ENCODE measurements around the gene MMD2.

MMD2 gene

DNA sequence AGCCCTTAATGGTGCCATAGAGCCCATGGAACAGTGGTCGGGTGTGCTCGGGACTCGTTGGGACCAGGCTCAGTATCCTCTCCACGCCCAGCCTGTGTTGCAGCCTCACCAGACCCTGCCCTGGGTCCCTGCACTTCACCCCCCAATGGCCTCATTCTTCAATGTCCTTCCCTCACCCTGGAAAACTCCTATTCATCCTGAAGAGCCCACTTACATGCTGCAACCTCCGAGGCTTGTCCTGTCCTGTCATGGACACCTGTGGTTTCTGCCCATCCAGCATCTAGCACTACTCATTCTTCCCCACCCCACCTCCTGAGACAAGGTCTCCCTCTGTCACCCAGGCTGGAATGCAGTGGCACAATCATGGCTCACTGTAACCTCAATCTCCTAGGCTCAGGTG, 7.7 kb downstream of the MMD2 start:
- H3K4me1 ChIP-seq (ENCODE audit: control insufficient read depth, insufficient read depth, low read length) = no peaks in the 10 kb centered on the region
- no peak overlapping the region for H3K4me3 ChIP-seq (ENCODE audit: low read length)
- H3K27me3 ChIP-seq (ENCODE audit: control insufficient read depth, insufficient read depth, low read length) = peaks cover 6% of the 10 kb centered on the region
- no peaks in the 10 kb centered on the region for H3K36me3 ChIP-seq (ENCODE audit: control insufficient read depth, insufficient read depth, low read length)
- H3K9ac ChIP-seq (ENCODE audit: low read length) = no peak overlapping the region
- H3K9me3 ChIP-seq (ENCODE audit: control insufficient read depth, low read length) = no peaks in the 10 kb centered on the region

DNA sequence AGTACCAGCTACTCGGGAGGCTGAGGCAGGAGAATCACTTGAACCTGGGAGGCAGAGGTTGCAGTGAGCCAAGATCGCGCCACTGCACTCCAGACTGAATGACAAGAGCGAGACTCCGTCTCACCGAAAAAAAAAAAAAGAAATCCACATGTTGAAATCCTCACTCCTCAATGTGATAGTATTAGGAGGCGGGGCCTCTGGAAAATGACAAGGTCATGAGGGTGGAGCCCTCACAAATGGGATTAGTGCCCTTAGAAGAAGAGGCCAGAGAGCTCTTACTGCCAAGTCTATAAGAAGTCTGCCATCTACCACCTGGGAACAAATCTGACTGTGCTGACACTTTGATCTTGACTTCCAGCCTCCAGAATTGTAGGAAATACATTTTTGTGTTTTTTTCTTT, 10.6 kb downstream of the MMD2 start:
- H3K4me1 ChIP-seq (ENCODE audit: control insufficient read depth, insufficient read depth, low read length) = no peaks in the 10 kb centered on the region
- no peaks in the 10 kb centered on the region for H3K36me3 ChIP-seq (ENCODE audit: control insufficient read depth, insufficient read depth, low read length)
- no peaks in the 10 kb centered on the region for H3K9me3 ChIP-seq (ENCODE audit: control insufficient read depth, low read length)
- no peak overlapping the region for H3K4me3 ChIP-seq (ENCODE audit: low read length)
- H3K9ac ChIP-seq (ENCODE audit: low read length) = no peak overlapping the region
- H3K27me3 ChIP-seq (ENCODE audit: control insufficient read depth, insufficient read depth, low read length) = peaks cover 6% of the 10 kb centered on the region

- no peak overlapping the region for H3K9ac ChIP-seq (ENCODE audit: low read length)
- no peaks in the 10 kb centered on the region for H3K9me3 ChIP-seq (ENCODE audit: control insufficient read depth, low read length)
- H3K36me3 ChIP-seq (ENCODE audit: control insufficient read depth, insufficient read depth, low read length) = no peaks in the 10 kb centered on the region
- H3K4me3 ChIP-seq (ENCODE audit: low read length) = no peak overlapping the region
- H3K4me1 ChIP-seq (ENCODE audit: control insufficient read depth, insufficient read depth, low read length) = no peaks in the 10 kb centered on the region
- no peaks in the 10 kb centered on the region for H3K27me3 ChIP-seq (ENCODE audit: control insufficient read depth, insufficient read depth, low read length)
Measured at GRCh38 chr7:4945949-4946348, 13.0 kb downstream of the MMD2 start.

DNA sequence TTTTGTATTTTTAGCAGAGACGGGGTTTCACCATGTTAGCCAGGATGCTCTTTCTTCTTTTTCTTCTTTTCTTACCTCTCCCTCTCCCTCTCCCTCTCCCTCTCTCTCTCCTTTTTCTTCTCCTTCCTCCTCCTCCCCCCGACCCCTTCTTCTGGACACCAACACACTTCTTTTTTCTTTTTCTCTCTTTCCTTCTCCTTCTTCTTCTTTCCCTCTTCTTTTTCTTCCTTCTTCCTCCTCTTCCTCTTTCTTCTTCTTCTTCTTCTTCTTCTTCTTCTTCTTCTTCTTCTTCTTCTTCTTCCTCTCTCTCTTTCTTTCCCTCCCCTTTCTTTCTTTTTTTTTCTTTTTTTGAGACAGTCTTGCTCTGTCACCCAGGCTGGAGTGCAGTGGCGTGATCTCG, 14.0 kb downstream of the MMD2 start:
- no peaks in the 10 kb centered on the region for H3K9me3 ChIP-seq (ENCODE audit: control insufficient read depth, low read length)
- no peaks in the 10 kb centered on the region for H3K27me3 ChIP-seq (ENCODE audit: control insufficient read depth, insufficient read depth, low read length)
- no peaks in the 10 kb centered on the region for H3K4me1 ChIP-seq (ENCODE audit: control insufficient read depth, insufficient read depth, low read length)
- no peaks in the 10 kb centered on the region for H3K36me3 ChIP-seq (ENCODE audit: control insufficient read depth, insufficient read depth, low read length)
- no peak overlapping the region for H3K9ac ChIP-seq (ENCODE audit: low read length)
- no peak overlapping the region for H3K4me3 ChIP-seq (ENCODE audit: low read length)

- H3K4me1 ChIP-seq (ENCODE audit: control insufficient read depth, insufficient read depth, low read length) = no peaks in the 10 kb centered on the region
- no peaks in the 10 kb centered on the region for H3K36me3 ChIP-seq (ENCODE audit: control insufficient read depth, insufficient read depth, low read length)
- no peaks in the 10 kb centered on the region for H3K27me3 ChIP-seq (ENCODE audit: control insufficient read depth, insufficient read depth, low read length)
- no peak overlapping the region for H3K4me3 ChIP-seq (ENCODE audit: low read length)
- no peaks in the 10 kb centered on the region for H3K9me3 ChIP-seq (ENCODE audit: control insufficient read depth, low read length)
- no peak overlapping the region for H3K9ac ChIP-seq (ENCODE audit: low read length)
Measured at GRCh38 chr7:4943297-4943696, 15.7 kb downstream of the MMD2 start.

GRCh38 chr7:4939971-4940728, 18.8 kb downstream of the MMD2 start:
- Histone ChIP-seq H3K4me3 (ENCODE audit: low read length) (no peak overlapping the region), H3K9me3 (ENCODE audit: control insufficient read depth, low read length) (no peaks in the 10 kb centered on the region)

DNA sequence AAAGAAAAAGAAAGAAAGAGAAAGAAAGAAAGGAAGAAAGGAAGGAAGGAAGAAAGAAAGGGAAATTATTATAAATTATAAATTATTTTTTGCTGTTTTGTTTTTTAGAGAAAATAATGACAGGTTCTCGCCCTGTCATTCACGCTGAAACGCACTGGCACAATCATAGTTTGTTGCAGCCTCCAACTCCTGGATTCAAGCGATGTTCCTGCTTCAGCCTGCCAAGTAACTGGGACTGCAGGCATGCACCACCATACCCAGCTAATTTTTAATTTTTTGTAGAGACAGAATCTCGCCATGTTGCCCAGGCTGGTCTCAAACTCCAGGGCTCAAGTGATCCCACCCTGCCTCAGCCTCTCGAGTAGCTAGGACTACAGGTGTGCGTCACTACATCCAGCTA, 21.6 kb downstream of the MMD2 start:
- Histone ChIP-seq H3K27me3 (ENCODE audit: control insufficient read depth, insufficient read depth, low read length) (no peaks in the 10 kb centered on the region), H3K4me1 (ENCODE audit: control insufficient read depth, insufficient read depth, low read length) (no peaks in the 10 kb centered on the region), H3K9me3 (ENCODE audit: control insufficient read depth, low read length) (no peaks in the 10 kb centered on the region), H3K36me3 (ENCODE audit: control insufficient read depth, insufficient read depth, low read length) (no peaks in the 10 kb centered on the region), H3K9ac (ENCODE audit: low read length) (no peak overlapping the region), H3K4me3 (ENCODE audit: low read length) (no peak overlapping the region)

More at GRCh38 chr7:4939971-4940728, 18.8 kb downstream of the MMD2 start:
- no peaks in the 10 kb centered on the region for H3K27me3 ChIP-seq (ENCODE audit: control insufficient read depth, insufficient read depth, low read length)
- no peaks in the 10 kb centered on the region for H3K36me3 ChIP-seq (ENCODE audit: control insufficient read depth, insufficient read depth, low read length)
- H3K9ac ChIP-seq (ENCODE audit: low read length) = no peak overlapping the region
- H3K4me1 ChIP-seq (ENCODE audit: control insufficient read depth, insufficient read depth, low read length) = no peaks in the 10 kb centered on the region

DNA sequence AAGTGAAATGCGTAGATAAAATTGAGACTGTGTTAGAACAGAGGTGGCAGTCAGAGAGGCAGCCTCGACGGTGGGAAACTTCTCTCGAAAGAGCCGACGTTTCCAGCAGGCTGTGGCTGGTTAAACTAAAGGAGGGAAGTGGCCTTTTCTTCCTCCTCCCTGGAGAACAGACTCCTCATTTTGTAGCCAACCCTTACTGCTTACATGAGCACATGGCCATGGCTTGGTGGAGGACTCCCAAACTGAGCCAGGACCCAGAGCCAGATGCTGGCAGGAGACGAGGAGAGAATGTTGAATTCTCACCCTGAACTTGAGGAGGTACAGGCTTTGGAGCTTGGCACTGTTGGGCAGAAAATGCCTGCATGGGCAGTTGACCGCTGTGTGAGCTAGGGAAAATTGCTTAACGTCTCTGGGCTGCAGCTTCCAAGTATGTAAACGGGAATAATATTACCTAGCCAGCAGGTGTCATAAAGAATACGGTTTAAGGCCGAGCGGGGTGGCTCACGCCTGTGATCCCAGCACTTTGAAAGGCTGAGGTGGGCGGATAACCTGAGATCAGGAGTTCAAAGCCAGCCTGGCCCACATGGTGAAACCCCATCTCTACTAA, 24.5 kb downstream of the MMD2 start:
- Histone ChIP-seq H3K9me3 (ENCODE audit: control insufficient read depth, low read length) (no peaks in the 10 kb centered on the region), H3K9ac (ENCODE audit: low read length) (no peak overlapping the region), H3K27me3 (ENCODE audit: control insufficient read depth, insufficient read depth, low read length) (no peaks in the 10 kb centered on the region), H3K36me3 (ENCODE audit: control insufficient read depth, insufficient read depth, low read length) (no peaks in the 10 kb centered on the region), H3K4me3 (ENCODE audit: low read length) (no peak overlapping the region), H3K4me1 (ENCODE audit: control insufficient read depth, insufficient read depth, low read length) (no peaks in the 10 kb centered on the region)

DNA sequence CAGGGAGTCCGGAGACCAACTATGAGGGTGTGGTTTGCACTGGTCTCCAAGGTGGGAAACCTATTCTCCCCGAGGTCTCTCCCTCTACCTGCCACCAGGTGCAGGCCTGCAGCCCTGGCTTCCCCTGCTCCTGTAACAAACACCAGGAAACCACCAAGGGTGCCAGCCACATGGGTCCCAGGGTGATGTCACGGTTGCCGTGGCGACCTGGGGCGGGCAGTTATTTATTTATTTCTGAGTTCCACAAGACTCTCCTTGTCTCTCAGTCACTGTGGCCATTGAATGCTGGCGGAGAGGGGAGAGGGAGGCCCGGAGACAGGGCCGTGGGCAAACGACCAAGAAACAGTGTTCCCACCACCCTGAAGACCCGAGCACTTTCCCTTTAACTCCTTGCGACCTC, 27.0 kb downstream of the MMD2 start:
- Histone ChIP-seq H3K27me3 (ENCODE audit: control insufficient read depth, insufficient read depth, low read length) (no peaks in the 10 kb centered on the region), H3K9ac (ENCODE audit: low read length) (no peak overlapping the region), H3K4me3 (ENCODE audit: low read length) (no peak overlapping the region), H3K9me3 (ENCODE audit: control insufficient read depth, low read length) (no peaks in the 10 kb centered on the region), H3K36me3 (ENCODE audit: control insufficient read depth, insufficient read depth, low read length) (no peaks in the 10 kb centered on the region), H3K4me1 (ENCODE audit: control insufficient read depth, insufficient read depth, low read length) (no peaks in the 10 kb centered on the region)

GRCh38 chr7:4929005-4929404, 30.0 kb downstream of the MMD2 start:
- Histone ChIP-seq H3K9me3 (ENCODE audit: control insufficient read depth, low read length) (no peaks in the 10 kb centered on the region), H3K4me3 (ENCODE audit: low read length) (no peak overlapping the region), H3K36me3 (ENCODE audit: control insufficient read depth, insufficient read depth, low read length) (no peaks in the 10 kb centered on the region), H3K9ac (ENCODE audit: low read length) (no peak overlapping the region), H3K27me3 (ENCODE audit: control insufficient read depth, insufficient read depth, low read length) (no peaks in the 10 kb centered on the region), H3K4me1 (ENCODE audit: control insufficient read depth, insufficient read depth, low read length) (no peaks in the 10 kb centered on the region)

DNA sequence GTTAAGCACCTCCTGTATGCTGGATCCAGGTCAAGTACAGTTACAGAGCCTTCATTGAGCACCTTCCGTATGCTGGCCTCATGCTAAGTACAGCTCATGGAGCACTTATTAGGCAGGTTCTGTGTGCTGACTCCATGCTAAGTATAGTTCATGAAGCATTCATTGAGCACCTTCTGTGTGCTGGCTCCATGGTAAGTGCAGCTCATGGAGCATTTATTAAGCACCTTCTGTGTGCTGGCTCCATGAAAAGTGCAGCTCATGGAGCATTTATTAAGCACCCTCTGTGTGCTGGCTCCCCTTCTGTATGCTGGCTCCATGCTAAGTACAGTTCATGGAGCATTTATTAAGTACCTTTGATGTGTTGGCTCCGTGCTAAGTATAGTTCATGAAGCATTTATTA, 30.5 kb downstream of the MMD2 start:
- H3K9ac ChIP-seq (ENCODE audit: low read length) = no peak overlapping the region
- H3K4me3 ChIP-seq (ENCODE audit: low read length) = no peak overlapping the region
- H3K36me3 ChIP-seq (ENCODE audit: control insufficient read depth, insufficient read depth, low read length) = no peaks in the 10 kb centered on the region
- H3K27me3 ChIP-seq (ENCODE audit: control insufficient read depth, insufficient read depth, low read length) = no peaks in the 10 kb centered on the region
- H3K4me1 ChIP-seq (ENCODE audit: control insufficient read depth, insufficient read depth, low read length) = no peaks in the 10 kb centered on the region
- H3K9me3 ChIP-seq (ENCODE audit: control insufficient read depth, low read length) = no peaks in the 10 kb centered on the region

GRCh38 chr7:4919969-4920766, 38.8 kb downstream of the MMD2 start:
- no peaks in the 10 kb centered on the region for H3K36me3 ChIP-seq (ENCODE audit: control insufficient read depth, insufficient read depth, low read length)
- no peaks in the 10 kb centered on the region for H3K4me1 ChIP-seq (ENCODE audit: control insufficient read depth, insufficient read depth, low read length)
- H3K9ac ChIP-seq (ENCODE audit: low read length) = no peak overlapping the region
- H3K9me3 ChIP-seq (ENCODE audit: control insufficient read depth, low read length) = no peaks in the 10 kb centered on the region
- H3K27me3 ChIP-seq (ENCODE audit: control insufficient read depth, insufficient read depth, low read length) = no peaks in the 10 kb centered on the region
- H3K4me3 ChIP-seq (ENCODE audit: low read length) = no peak overlapping the region
